Astrocyte of the spinal cord (primary cell): ENCODE data around the gene TMEM44.
"Not testable (repeated sequence)": the region's sequence is repeated elsewhere in the genome, so short reads cannot be mapped to it uniquely, and the experiment has no call there.

Experiments used
- DNase-seq: peaks from one replicate; pipeline ENCODE4 v3.0.0; 2011; ENCODE audit warnings: low read depth, low spot score
- H3K4me3 ChIP-seq: 2 replicates; pipeline ENCODE4 v1.5.1; 2011; ENCODE audit warnings: low read depth, mild to moderate bottlenecking, low read length, moderate library complexity
- in situ Hi-C: cut with HindIII; loops from 2 replicates; pipeline ENCODE4 v1.10.0; 2017; ENCODE audit warnings: low sequenced_read_pairs
- TF ChIP-seq, protein P1 (sequence below): IDR thresholded peaks from 2 replicates; pipeline ENCODE4 v1.5.1; 2012; ENCODE audit warnings: low read depth, mild to moderate bottlenecking, low read length, inconsistent platforms

The TMEM44 gene

DNA sequence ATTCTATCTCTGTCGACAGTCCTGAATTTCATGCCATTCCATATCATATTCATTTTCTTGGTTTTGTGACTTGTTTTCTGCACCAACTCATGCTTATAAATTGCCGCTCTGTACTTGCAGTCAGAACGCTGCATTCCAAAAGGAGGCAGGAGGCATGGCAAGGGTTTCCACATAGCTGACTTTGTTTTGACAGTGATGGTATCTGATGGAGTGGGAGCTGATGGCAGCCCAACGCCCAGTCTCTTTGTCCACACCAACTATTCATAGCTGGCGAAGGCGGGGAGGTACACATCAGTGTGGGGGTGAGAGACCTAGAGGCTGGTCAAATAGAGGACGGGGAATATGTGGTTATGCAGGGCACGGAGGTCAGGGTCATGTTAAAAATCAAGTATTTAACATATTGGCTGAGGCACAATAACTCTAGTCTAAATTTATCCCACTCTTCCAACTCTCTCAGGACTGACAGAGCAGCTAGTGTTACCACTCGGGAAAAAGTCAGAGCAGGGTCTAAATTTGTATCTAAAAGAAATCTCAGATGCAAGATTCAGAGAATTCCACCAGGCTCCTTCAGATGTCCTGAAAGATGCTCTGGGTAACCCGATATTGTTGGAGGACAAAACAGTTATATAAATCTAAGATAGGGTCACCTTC is 78.6 kb downstream of the TMEM44 start:
- TF ChIP-seq, protein P1, sequence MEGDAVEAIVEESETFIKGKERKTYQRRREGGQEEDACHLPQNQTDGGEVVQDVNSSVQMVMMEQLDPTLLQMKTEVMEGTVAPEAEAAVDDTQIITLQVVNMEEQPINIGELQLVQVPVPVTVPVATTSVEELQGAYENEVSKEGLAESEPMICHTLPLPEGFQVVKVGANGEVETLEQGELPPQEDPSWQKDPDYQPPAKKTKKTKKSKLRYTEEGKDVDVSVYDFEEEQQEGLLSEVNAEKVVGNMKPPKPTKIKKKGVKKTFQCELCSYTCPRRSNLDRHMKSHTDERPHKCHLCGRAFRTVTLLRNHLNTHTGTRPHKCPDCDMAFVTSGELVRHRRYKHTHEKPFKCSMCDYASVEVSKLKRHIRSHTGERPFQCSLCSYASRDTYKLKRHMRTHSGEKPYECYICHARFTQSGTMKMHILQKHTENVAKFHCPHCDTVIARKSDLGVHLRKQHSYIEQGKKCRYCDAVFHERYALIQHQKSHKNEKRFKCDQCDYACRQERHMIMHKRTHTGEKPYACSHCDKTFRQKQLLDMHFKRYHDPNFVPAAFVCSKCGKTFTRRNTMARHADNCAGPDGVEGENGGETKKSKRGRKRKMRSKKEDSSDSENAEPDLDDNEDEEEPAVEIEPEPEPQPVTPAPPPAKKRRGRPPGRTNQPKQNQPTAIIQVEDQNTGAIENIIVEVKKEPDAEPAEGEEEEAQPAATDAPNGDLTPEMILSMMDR: no peak
- no peak overlapping the region for H3K4me3 ChIP-seq
- in situ Hi-C loops: no loop called here
- DNase-seq: no peak

DNA sequence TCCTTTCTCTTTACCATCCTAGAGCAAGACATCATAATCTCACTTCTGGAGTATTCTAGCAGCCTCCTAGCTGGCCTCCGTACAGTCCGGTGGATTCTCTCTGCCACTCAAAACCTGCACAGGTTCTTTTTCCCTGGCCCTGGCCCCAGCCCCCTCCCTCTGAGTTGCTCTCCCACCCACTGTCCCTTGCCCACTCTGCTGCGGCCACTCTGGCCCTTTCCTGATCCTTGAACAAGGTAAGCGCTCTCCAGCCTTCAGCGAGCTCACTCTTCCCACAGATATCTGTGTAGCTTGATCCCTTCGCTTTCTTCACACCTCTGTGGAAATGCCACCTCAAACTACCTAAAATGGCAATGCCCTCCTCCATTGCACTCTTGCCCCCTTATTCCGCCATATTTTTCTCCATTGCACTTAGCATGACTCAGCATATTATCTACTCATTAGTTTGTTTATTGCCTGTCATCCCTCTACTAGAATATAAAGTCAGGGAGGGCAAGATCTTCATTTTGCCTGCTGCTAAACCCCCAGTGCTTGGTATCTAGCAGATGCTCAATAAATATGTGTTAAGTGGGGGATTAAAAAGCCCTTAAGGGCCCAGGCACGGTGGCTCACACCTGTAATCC is 80.8 kb downstream of the TMEM44 start:
- TF ChIP-seq, protein P1: no peak
- DNase-seq: no peak
- in situ Hi-C loops: no loop called here
- H3K4me3 ChIP-seq: no peak overlapping the region

DNA sequence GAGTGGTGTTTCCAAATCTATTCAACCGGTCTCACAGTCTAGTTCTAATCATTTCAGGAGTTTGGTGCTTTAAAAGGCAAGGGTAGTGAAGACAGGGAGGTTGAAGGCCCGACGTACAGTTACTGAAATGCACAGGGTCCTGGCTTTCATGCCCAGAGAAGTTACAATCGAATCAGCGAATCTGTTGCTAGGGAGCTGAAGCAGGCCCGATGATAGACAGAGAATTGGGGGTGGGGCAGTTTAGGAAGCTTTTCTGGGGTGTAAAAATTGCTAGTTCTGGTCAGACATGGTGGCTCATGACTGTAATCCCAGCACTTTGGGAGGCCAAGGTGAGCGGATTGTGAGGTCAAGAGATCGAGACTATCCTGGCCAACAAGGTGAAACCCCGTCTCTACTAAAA is 83.4 kb downstream of the TMEM44 start:
- in situ Hi-C loops: no loop called here
- H3K4me3 ChIP-seq: no peak overlapping the region
- no peak for DNase-seq
- TF ChIP-seq, protein P1: no peak

DNA sequence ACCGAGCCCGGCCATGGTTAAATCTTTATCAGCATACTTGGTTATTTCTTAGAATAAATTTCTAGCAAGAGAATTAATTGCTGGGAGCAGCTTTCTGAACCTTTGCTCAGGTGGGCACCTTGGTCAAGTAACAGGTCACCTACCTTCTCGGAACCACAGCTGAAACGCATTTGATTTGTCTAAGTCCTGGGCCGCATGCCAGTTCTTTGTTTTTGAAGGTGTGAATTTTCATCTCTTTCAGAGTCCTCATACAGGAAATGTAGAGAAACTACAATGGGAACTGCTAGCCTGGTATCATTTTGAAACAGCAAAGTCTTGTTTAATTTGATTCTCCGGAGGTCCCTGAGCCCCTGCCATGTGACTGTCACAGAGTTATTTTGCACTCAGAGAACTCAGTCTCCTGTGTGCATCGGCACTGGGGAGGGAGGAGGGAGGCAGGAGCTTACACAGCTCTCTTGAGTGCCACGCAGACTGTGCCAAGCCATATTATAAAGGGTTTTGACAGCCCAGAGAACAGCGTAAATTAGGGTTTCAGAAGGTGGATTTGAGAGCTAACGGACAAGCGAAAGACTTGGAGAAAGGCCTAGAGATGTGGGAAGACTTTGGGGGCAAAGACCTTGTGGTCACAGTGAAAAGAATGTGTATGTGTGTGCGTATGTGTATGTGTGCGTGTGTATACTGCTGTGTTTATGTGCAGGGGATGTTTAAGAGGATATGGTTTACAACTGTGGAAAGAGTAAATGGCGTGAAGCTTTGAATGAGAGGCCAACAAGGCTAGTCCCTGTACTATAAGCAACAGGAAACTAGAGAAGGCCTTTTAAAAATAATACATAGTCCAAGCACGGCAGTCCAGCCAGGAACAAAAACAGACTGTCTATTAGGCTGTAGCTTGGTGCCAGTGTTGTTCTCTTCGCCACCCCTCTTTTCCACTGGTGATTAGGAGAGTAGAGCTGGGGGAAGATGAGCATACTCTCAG is 84.6 kb downstream of the TMEM44 start:
- no peak for DNase-seq
- H3K4me3 ChIP-seq: no peak overlapping the region
- in situ Hi-C loops: no loop called here
- TF ChIP-seq, protein P1: no peak

DNA sequence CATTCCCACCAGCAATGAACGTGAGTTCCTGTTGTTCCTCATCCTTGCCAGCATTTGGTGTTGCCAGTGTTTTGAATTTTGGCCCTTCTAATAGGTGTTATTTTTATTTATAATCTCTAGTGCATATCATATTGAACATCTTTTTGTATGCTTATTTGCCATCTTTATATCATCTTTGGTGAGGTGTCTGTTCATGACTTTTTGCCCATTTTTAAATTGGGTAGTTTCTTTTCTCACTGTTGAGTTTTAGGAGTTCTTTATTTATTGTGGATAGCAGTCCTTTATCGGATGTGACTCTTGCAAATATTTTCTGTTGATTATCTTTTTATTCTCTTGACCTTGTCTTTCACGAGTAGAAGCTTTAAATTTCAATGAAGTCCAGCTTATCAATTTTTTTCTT is 86.2 kb downstream of the TMEM44 start:
- in situ Hi-C loops: no loop called here
- TF ChIP-seq, protein P1: no peak
- no peak for DNase-seq
- H3K4me3 ChIP-seq: no peak overlapping the region

DNA sequence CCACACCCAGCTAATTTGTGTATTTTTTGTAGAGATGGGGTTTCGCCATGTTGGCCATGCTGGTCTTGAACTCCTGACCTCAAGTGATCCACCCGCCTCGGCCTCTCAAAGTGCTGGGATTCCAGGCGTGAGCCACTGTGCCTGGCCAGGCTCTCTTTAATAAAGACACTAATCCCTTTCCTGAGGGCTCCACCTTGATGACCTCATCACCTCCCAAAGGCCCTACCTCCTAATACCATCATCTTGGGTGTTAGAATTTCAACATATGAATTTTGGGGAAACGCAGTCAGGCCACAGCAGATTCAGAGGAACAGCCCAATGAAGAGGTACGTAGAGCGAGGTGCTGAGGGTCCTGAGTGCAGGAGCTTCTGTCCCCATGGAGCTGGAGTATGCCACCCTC is 87.7 kb downstream of the TMEM44 start:
- in situ Hi-C loops, H3K4me3 ChIP-seq, DNase-seq: not testable (repeated sequence)

DNA sequence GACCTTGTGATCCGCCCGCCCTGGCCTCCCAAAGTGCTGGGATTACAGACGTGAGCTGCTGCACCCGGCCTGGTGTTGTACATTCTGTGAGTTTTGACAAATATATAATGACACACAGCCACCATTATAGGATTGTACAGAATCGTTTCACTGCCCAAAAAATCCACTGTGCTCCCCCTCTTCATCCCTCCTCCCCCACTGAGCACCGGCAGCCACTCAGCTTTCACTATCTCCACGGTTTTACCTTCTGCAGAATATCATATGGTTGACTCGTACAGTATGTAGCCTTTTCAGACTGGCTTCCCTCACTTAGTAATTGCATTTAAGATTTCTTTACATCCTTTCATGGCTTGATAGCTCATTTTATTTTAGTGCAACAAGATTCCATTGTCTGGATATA is 89.7 kb downstream of the TMEM44 start:
- no peak for DNase-seq
- in situ Hi-C loops: no loop called here
- H3K4me3 ChIP-seq: no peak overlapping the region
- TF ChIP-seq, protein P1: no peak
